ENCODE data around the gene ZNF541.
A peak's percentile ranks its signal among the peaks of the same experiment; 100 is the strongest.

Gene ZNF541, protein sequence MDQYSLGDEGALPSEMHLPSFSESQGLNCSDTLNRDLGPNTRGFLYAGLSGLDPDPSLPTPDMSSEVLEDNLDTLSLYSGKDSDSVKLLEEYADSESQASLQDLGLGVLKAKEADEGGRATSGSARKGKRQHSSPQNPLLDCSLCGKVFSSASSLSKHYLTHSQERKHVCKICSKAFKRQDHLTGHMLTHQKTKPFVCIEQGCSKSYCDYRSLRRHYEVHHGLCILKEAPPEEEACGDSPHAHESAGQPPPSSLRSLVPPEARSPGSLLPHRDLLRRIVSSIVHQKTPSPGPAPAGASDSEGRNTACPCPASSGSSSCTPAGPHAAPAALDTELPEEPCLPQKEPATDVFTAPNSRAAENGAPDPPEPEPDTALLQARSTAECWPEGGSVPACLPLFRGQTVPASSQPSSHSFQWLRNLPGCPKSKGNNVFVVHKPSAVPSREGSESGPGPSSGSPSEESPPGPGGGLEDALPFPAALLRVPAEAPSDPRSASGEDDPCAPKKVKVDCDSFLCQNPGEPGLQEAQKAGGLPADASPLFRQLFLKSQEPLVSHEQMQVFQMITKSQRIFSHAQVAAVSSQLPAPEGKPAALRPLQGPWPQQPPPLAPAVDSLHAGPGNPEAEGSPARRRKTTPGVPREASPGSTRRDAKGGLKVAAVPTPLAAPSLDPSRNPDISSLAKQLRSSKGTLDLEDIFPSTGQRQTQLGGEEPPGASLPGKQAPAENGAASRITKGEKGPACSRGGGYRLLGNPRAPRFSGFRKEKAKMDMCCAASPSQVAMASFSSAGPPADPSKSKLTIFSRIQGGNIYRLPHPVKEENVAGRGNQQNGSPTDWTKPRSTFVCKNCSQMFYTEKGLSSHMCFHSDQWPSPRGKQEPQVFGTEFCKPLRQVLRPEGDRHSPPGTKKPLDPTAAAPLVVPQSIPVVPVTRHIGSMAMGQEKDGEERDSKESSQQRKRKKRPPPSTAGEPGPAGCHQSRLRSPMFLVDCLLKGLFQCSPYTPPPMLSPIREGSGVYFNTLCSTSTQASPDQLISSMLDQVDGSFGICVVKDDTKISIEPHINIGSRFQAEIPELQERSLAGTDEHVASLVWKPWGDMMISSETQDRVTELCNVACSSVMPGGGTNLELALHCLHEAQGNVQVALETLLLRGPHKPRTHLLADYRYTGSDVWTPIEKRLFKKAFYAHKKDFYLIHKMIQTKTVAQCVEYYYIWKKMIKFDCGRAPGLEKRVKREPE (N-terminal part only)

GRCh38 chr19:47573071-47574026 lies at the start of gene ZNF541:
Gene ZNF541 (minus strand): TSS chr19:47573148. CDS start chr19:47555856, 17,292 bp downstream.
- DNase-seq = peak; percentile 90 to 91

GRCh38 chr19:47619763-47620162 lies 46.8 kb upstream of the ZNF541 start:
- no peak for DNase-seq

- no peak for DNase-seq
These were observed 45.8 kb upstream of the ZNF541 start for GRCh38 chr19:47618771-47619170.

DNA sequence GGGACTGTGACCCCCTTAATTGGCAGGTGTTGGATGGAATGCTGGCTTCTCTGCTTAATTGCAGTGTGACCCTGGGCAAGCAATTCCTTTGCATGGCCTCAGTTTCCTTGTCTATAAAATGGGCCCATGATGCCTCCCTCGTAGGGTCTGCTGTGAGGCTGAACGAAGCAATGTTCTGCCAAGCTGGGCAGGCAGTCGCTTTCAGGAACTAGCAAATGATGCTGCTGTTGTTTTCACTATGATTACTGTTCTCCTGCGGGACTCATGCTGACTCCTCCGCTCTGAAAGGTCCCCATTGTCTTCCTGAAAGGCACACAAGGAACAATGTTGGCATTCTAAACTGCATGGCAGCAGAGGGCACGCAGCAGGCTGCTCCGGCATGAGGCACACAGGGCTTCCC lies 42.8 kb upstream of the ZNF541 start:
- DNase-seq = no peak

- DNase-seq = no peak
These were observed 42.3 kb upstream of the ZNF541 start for GRCh38 chr19:47615230-47615629.

DNA sequence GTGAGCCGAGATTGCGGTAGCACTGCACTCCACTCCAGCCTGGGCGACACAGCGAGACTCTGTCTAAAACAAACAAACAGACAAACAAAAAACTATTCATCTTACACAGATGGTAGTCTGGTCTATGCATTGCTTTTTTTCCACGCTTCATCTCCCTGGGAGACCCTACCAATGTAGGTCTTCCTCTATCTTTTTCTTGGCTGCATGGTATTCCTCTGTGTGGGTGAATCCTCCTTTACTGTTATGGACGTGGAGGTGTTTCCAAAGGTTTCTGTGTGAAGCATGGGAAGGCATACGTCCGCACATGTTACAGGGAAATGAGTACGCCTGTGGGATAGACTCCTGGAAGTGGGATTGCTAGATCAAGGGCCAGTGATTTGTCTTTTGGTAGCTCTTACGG lies 41.6 kb upstream of the ZNF541 start:
- no peak for DNase-seq

DNA sequence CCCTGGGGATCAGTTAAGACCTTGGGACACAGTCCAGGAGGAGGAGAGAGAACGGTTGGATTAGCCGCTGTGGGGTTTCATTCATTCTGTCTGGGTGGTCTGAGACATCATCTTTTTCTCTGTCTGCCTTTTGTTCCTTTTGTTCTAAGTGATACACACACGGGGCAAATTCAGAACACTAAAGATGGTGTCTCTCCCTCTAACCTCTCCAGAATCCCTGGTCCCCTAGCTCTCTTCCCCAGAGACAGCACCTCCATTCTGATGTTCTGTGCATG lies 41.0 kb upstream of the ZNF541 start:
- no peak for DNase-seq

GRCh38 chr19:47613165-47614020 lies 40.4 kb upstream of the ZNF541 start:
- DNase-seq = no peak

DNA sequence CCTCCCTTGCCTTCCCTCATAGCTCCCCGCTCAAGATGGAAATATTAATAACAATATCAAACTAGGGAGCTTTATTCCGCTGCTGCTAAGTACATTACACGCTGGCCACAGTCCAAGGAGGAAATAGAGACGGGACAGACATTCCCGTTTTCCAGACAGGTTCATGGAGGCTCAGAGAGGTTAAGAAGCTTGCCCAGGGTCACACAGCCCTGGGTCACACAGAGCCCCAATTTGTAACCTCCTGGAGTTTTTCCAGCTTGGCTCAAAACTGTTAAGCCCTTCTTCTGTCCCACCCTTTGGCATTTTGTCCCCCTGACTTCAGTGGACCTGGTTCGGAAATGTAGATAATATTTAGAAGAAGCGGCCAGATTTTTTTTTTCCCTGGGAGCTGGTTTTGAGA lies 38.0 kb upstream of the ZNF541 start:
- DNase-seq = no peak

- DNase-seq = peak; percentile 34 to 51
These were observed 37.3 kb upstream of the ZNF541 start for GRCh38 chr19:47609906-47610894.

DNA sequence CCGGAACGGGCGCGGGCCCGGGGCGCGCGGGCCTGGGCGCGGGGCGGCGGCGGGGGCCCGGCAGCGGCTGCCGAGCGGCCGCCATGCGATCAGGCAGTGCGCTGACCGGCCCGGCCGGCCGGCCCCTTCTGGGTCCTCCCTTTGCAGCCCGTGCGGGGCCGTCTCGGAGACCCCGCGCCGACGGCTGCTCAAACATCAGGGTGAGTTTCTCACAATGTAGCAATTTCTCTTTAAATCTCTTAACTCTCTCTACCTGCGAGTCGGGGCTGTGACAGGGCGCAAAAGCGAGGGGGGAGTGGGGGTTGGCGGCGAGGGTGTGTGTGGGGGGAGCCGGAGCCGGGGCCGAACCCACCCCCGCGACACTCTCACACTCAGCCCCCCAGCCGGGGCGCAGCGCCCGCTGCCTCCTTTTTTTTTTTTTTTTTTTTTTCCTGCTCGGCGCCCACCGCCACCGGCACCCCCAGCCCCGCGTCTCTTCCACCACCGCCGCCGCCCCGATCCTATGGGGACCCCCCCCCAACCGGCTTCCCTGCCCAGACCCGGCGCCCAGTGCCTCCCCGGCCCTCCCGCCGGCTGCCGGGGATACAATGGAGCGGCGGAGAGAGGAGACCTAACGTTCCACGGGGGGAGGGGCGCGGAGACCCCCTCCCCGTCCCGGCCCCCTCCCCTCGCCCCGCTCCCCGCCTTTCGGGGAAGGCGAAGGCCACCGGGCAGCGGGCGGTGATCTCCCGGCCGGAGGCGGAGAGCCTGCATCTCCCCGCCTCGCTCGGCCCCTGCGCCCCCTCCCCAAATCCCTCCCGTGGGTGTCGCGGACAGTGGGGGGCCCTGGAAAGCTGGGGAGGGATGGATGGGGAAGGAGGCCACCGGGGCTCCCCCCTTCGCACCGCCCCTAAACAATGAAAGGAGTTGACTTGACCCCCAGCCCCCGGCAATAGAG lies 36.3 kb upstream of the ZNF541 start, which contains the start of gene BICRA:
Gene BICRA (plus strand): TSS at position 166 of the 937 bp plus-strand sequence. CDS start 64,441 bp downstream, outside the sequence.
- peak; percentile 83 to 84 for DNase-seq

- peak; percentile 96 to 97 for DNase-seq
These were observed 35.3 kb upstream of the ZNF541 start for GRCh38 chr19:47608074-47608918.

DNA sequence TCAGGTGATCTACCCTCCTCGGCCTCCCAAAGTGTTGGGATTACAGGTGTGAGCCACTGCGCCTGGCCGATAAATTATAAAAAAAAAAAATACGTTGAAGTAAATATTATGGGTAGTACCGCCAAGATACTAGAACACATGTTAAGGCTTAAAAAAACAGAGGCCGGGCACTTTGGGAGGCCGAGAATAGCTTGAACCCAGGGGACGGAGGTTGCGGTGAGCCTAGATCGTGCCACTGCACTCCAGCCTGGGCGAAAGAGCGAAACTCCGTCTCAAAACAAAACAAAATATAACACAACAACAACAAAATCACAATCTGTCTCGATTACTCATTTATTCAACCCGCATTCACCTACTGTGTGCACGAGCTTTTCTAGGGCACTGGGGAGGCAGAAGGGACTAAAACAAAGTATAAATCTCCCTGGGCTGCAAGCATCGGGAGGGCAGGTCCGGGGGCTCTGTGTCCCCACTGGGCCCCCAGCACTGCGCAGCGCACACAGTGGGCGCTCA lies 34.7 kb upstream of the ZNF541 start:
- DNase-seq = no peak

DNA sequence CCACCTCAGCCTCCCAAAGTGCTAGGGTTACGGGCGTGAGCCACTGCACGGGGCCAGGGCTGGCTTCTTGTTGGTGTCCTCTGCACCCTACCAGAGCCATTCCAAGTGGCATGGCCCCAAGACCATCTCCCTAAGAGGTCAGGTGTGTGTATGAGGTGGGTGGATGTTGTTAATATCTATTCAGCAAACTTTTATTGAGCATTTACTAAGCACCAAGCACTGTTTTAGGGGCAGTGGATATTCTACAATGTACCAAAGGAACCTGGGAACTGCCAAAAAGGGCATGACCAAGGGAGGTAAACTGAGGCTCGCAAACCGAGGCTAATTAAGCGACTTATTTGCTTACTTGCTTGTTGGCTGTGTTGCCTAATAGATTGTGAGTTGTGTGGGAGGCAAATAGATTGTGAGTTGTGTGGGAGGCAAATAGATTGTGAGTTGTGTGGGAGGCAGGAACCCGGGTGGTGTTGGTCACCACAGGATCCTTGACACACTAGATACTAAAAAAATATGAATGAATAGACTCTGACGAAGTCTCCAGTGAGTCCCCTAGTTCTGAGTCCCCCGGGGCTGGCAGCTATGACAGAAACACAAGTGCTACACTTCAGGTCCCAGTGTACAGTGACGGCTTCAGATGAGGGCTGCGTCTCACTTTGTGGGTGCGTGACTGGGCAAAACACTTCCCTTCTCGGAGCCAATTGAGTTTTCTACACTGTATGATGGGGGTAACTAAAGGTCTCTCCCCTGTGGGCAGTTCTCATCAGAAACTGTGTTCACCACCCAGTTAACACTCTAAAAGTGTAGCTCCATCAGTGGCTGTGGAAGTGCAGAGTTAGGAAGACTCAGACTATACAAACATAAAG lies 31.0 kb upstream of the ZNF541 start:
- DNase-seq = no peak

DNA sequence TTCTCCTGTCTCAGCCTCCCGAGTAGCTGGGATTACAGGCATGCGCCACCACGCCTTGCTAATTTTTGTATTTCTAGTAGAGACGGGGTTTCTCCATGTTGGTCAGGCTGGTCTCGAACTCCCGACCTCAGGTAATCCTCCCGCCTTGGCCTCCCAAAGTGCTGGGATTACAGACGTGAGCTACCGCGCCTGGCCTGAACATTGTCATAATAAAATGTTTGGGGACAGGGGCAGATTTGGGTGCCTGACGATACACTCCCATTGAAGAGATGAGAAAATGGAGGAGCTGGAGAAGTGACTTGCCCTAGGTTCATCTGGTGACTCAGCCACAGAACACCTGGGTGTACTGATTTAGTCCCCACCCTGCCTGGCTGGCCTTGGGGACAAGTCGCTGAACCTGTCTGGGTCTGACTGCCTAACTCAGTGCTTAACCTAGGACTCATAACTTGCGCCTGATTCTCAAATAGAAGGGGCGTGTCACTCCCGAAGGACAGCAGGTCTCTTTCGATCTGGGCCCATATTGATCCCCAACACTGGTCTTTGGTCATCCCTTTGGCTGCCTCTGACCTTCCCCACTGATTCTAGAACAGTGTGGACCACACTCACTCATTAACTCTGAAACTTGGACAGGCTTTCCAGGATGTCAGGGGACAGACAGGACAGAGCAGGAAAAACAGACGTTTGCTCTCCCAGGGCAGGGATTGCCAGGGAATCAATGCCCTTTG lies 28.4 kb upstream of the ZNF541 start:
- DNase-seq = no peak
